CD4-positive, alpha-beta memory T cell (primary cell): ENCODE data around the gene PI4KB. TPM values are rescaled to one million over a fixed set of nuclear protein-coding genes. Genes with fewer than 3 reads are reported as not detected.

Experiments
- CTCF ChIA-PET: fragments of 350-600 bp; sonication (Branson Sonifier 250); formaldehyde crosslinking; loops from one replicate; lab custom pipeline; 2021; ENCODE audit warnings: inconsistent platforms; ENCODE audit not compliant: partially characterized antibody; lab: Charles Lee
- POLR2A ChIA-PET: fragments of 350-600 bp; sonication (Branson Sonifier 250); formaldehyde crosslinking; loops from one replicate; lab custom pipeline; 2021; ENCODE audit not compliant: partially characterized antibody; lab: Charles Lee
- DNase-seq, 5 donors: peaks; one replicate each; pipeline versions ENCODE4 v3.0.0 to v3.0.0-alpha.2; 2020 to 2022; ENCODE audit warnings: mixed read lengths in 1 of 5
- H3K27ac ChIP-seq: one replicate; pipeline ENCODE4 v1.7.0; 2013; ENCODE audit warnings: low read depth, low read length
- H3K27me3 ChIP-seq: 2 replicates; pipeline ENCODE4 v1.7.0; 2013; ENCODE audit warnings: mild to moderate bottlenecking, low read length, moderate library complexity; ENCODE audit not compliant: insufficient read depth
- H3K36me3 ChIP-seq: 2 replicates; pipeline ENCODE4 v1.7.0; 2013; ENCODE audit warnings: mild to moderate bottlenecking, low read length, moderate library complexity; ENCODE audit not compliant: insufficient read depth
- H3K4me1 ChIP-seq: 2 replicates; pipeline ENCODE4 v1.7.0; 2013; ENCODE audit warnings: mild to moderate bottlenecking, low read length, moderate library complexity; ENCODE audit not compliant: insufficient read depth
- H3K4me3 ChIP-seq, 2 donors: one replicate each; pipeline ENCODE4 v1.7.0; 2013; ENCODE audit warnings: low read length in 2 of 2, mild to moderate bottlenecking in 1 of 2
- H3K9me3 ChIP-seq, 2 donors: one replicate each; pipeline ENCODE4 v1.7.0; 2013; ENCODE audit warnings: low read length in 2 of 2, control low read depth in 1 of 2; ENCODE audit not compliant: control insufficient read depth in 1 of 2
- H3K27ac Mint-ChIP-seq, 7 donors: one replicate each; pipeline ENCODE4 v1.8.0; 2020 to 2021; ENCODE audit warnings: mixed read lengths in 7 of 7, mild to moderate bottlenecking in 6 of 7, inconsistent platforms in 3 of 7, moderate library complexity in 3 of 7
- H3K27me3 Mint-ChIP-seq, 2 donors: one replicate each; pipeline ENCODE4 v1.8.0; 2020 to 2021; ENCODE audit warnings: mixed read lengths in 2 of 2
- H3K36me3 Mint-ChIP-seq, 2 donors: one replicate each; pipeline ENCODE4 v1.8.0; 2020 to 2021; ENCODE audit warnings: mixed read lengths in 2 of 2, inconsistent platforms in 1 of 2, mild to moderate bottlenecking in 1 of 2
- H3K4me1 Mint-ChIP-seq, 4 donors: one replicate each; pipeline ENCODE4 v1.8.0; 2020 to 2021; ENCODE audit warnings: mixed read lengths in 4 of 4, mild to moderate bottlenecking in 1 of 4
- H3K4me3 Mint-ChIP-seq, 8 donors: one replicate each; pipeline ENCODE4 v1.8.0; 2020 to 2021; ENCODE audit warnings: mixed read lengths in 8 of 8, mild to moderate bottlenecking in 7 of 8, moderate library complexity in 6 of 8, inconsistent platforms in 3 of 8
- H3K9me3 Mint-ChIP-seq, 8 donors: one replicate each; pipeline ENCODE4 v1.8.0; 2020 to 2021; ENCODE audit warnings: mixed read lengths in 8 of 8, mild to moderate bottlenecking in 5 of 8, inconsistent platforms in 3 of 8, moderate library complexity in 1 of 8
- intact Hi-C: fragments of 100-400 bp; cut with micrococcal nuclease; formaldehyde crosslinking; loops from one replicate; pipeline ENCODE4 v1.15.1; 2023
- polyA plus RNA-seq, 2 donors: library from polyadenylated mRNA; unstranded; fragments of 300-500 nt; fragmentation: Illumina TruSeq; gene quantifications; one replicate each; pipeline ENCODE4 v1.2.3, GENCODE V29; 2021
- total RNA-seq, 2 experiments: library from RNA; stranded (reverse); gene quantifications; one replicate each; pipeline ENCODE4 v1.2.3, GENCODE V29; 2021

PI4KB gene
- total and polyA plus RNA-seq, 4 experiments from 2014 or later, result 56.6 to 97.4 (median 78.0) TPM

DNA sequence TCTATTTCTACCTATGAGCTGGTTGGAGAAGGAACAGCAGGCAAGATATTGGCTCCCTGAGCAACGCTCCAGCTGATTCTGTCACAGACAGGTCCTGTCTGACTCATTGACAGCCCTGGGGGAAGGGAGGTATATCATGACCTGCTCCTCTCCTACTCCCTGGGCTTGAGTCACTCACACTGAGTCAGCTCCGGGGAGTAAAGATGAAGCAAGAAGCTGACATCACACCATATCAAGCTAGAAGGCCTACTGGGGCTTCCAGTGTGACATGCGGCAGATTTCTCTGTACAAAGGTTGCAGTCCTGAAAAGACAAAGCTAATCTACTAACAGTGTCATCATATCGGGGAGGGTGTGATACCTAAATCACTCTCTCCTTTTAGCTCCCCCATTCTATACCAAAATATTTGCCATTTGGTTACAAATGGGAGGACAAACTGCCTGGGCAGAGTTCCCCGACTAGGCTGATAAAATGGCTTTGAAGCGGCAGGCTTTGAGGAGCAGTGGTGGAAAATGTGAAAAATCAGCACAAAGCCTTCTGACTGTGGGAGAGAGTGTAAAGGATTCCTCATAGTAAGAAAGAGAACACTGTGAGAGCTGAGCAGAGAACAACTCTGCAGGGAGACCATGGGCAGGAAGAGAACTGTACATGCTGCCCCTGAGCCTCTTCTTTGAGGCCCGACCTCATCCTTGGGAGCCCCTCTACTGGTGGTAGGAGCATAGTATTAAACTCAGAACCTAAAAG, 15.5 kb downstream of the PI4KB start:
- DNase-seq, result peak in 3 of 5 donors; percentile 17 to 90 (median 22)
- Histone ChIP-seq H3K27ac (no peak overlapping the region), H3K4me3 (no peak overlapping the region), H3K36me3 (peaks cover 82% of the 10 kb centered on the region), H3K27me3 (no peaks in the 10 kb centered on the region), H3K4me1 (peaks cover 37% of the 10 kb centered on the region), H3K9me3 (no peaks in the 10 kb centered on the region)
- H3K4me3 Mint-ChIP-seq, result peak overlapping the region in 5 of 8 donors; percentile 5 to 37 (median 14)
- H3K4me1 Mint-ChIP-seq, result peaks cover 25 to 53% (median 35%) of the 10 kb centered on the region in 4 donors
- POLR2A ChIA-PET, result interaction anchor here (1.3 to 2.8 kb wide), 6 partner anchors 10 to 30 kb away, joined by 3 to 14 read pairs (median 6); partner anchors contain the start of genes PI4KB and ZNF687
- H3K36me3 Mint-ChIP-seq, result peaks cover 32 to 89% of the 10 kb centered on the region in 2 donors
- H3K27me3 Mint-ChIP-seq, result no peaks in the 10 kb centered on the region
- no peaks in the 10 kb centered on the region for H3K9me3 Mint-ChIP-seq
- CTCF ChIA-PET, result interaction anchor here (0.6 to 5.8 kb wide), 6 partner anchors 11 to 60 kb away, joined by 3 to 46 read pairs (median 4); partner anchors contain the start of gene PI4KB
- H3K27ac Mint-ChIP-seq, result peak overlapping the region; percentile 29 to 84 (median 78)
- intact Hi-C loops, result no loop called here

DNA sequence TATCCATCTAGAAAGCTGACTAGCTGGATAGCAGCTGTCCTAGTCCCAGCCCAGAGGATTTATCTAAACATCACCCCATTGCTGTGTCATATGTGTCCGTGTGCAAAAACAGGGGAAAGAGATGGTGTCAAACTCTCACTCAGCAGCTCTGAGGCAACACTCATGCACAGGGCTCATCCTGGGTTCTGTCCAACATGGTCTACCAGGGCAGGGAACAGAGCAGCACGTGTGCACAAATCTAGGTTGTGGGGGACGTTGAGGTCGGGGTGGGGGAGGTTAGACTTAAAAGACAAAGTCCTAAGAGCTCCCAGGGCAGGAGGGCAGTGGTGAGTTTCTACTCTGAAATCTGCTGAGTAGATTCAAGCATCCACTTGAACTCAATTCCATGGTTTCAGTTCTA, 16.2 kb downstream of the PI4KB start:
- no peaks in the 10 kb centered on the region for H3K9me3 ChIP-seq
- POLR2A ChIA-PET, result interaction anchor here (1.3 to 2.8 kb wide), 5 partner anchors 11 to 29 kb away, joined by 3 to 14 read pairs (median 8); partner anchors contain the start of genes PI4KB and ZNF687
- no peaks in the 10 kb centered on the region for H3K27me3 Mint-ChIP-seq
- H3K27ac Mint-ChIP-seq, result peak overlapping the region; percentile 20 to 84 (median 77)
- H3K36me3 Mint-ChIP-seq, result peaks cover 37 to 89% of the 10 kb centered on the region in 2 donors
- H3K4me1 Mint-ChIP-seq, result peaks cover 25 to 48% (median 34%) of the 10 kb centered on the region in 4 donors
- intact Hi-C loops, result no loop called here
- no peaks in the 10 kb centered on the region for H3K27me3 ChIP-seq
- H3K4me1 ChIP-seq, result peaks cover 37% of the 10 kb centered on the region
- H3K4me3 ChIP-seq, result no peak overlapping the region
- H3K4me3 Mint-ChIP-seq, result peak overlapping the region in 1 of 8 donors; percentile 29
- H3K36me3 ChIP-seq, result peaks cover 83% of the 10 kb centered on the region
- CTCF ChIA-PET, result interaction anchor here (0.6 to 5.8 kb wide), 6 partner anchors 10 to 59 kb away, joined by 3 to 46 read pairs (median 4); partner anchors contain the start of gene PI4KB
- no peaks in the 10 kb centered on the region for H3K9me3 Mint-ChIP-seq
- no peak overlapping the region for H3K27ac ChIP-seq
- DNase-seq, result no peak

DNA sequence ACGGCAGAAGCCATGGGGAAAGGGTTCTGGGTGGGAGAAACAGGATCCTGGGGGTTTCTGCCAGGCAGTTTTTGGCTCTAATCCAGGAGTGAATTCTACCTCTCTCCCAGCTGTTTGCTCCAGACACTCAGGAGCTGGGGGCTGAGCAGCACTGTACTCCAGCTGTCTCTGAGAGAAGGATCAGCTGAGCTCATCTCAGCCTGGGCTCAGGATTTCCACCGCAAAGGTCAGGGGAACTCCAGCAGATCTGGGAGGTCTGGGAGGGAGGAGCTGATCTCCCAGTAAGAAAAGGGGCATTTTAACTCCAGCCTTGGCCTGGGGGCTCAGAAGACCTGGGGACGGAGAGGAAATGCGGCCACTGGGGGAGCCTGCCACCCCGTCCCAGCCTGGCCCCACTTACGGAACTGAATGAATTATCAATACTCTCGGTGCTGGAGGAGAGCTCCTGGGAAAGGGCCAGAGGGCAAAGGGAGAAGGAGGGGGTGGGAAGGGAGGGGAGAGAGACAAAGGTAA, 17.3 kb downstream of the PI4KB start:
- Mint-ChIP-seq H3K27me3 (no peaks in the 10 kb centered on the region), H3K27ac (peak overlapping the region in 4 of 7 donors; percentile 15 to 81 (median 40))
- POLR2A ChIA-PET, result interaction anchor here (0.8 to 2.8 kb wide), 5 partner anchors 16 to 31 kb away, joined by 3 to 14 read pairs (median 3); partner anchors contain the start of gene PI4KB

DNA sequence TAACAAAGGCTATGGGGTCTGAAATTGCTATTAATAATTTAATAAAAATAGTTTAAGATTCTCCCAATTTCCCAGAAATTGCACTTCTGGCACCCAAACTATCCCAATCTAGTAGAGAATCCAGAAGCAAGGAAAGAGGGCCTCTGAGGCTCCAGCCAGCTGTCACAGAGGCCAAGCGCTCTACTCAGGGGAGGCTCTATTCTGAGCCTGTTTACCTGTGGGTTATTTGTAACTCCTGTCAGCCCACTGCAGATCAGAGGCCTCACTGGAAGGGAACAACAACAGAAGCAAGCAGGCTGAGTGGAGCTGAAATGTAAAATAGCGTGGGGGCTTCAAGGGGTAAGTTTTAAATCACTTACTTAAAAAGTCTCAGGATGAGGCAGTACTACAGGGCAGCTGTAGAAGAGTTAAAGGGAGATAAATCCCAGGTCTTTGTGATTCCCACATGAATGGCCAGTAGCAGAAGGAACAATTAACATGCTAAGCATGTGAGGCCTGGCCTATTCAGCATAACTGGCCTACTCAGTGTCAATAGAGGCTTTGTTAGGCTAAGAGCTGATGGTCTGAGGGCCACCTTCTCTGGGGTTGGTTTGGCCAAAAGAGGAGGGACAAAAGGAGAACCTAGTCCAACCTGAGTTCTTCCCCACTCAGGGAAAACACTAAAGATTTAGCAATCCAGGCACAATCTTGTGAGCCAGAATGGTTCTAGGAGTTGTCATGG, 32.3 kb downstream of the PI4KB start:
- no peaks in the 10 kb centered on the region for H3K9me3 ChIP-seq
- intact Hi-C loops, result no loop called here
- ChIA-PET CTCF (interaction anchor here (0.8 to 16.1 kb wide), 4 partner anchors 11 to 46 kb away, joined by 3 to 247 read pairs (median 4); partner anchors contain the start of gene PI4KB), POLR2A (interaction anchor here (1.1 to 4.5 kb wide), 4 partner anchors 12 to 52 kb away, joined by 3 to 43 read pairs (median 12); partner anchors contain the start of genes PI4KB, RFX5 and ZNF687)
- Mint-ChIP-seq H3K9me3 (peaks cover 0 to 2% (median 0%) of the 10 kb centered on the region in 8 donors), H3K27me3 (no peaks in the 10 kb centered on the region), H3K27ac (peak overlapping the region in 4 of 7 donors; percentile 24 to 70 (median 52)), H3K36me3 (peaks cover 49 to 78% of the 10 kb centered on the region in 2 donors), H3K4me1 (peaks cover 0 to 2% (median under 1%) of the 10 kb centered on the region in 4 donors), H3K4me3 (no peak overlapping the region)
- no peak overlapping the region for H3K4me3 ChIP-seq
- no peaks in the 10 kb centered on the region for H3K27me3 ChIP-seq
- H3K36me3 ChIP-seq, result peaks cover 80% of the 10 kb centered on the region
- no peak overlapping the region for H3K27ac ChIP-seq
- DNase-seq, result no peak
- H3K4me1 ChIP-seq, result no peaks in the 10 kb centered on the region

More for the DNA sequence above, 17.3 kb downstream of the PI4KB start:
- CTCF ChIA-PET, result interaction anchor here (3.0 to 5.8 kb wide), 2 partner anchors 9 to 31 kb away, joined by 34 to 46 read pairs; no protein-coding TSS in a partner anchor
- no peaks in the 10 kb centered on the region for H3K27me3 ChIP-seq
- peaks cover 83% of the 10 kb centered on the region for H3K36me3 ChIP-seq
- H3K9me3 ChIP-seq, result no peaks in the 10 kb centered on the region
- no peak for DNase-seq
- no peaks in the 10 kb centered on the region for H3K9me3 Mint-ChIP-seq
- H3K4me1 Mint-ChIP-seq, result peaks cover 20 to 44% (median 33%) of the 10 kb centered on the region in 4 donors
- no peak overlapping the region for H3K4me3 ChIP-seq
- H3K27ac ChIP-seq, result no peak overlapping the region
- H3K4me1 ChIP-seq, result peaks cover 37% of the 10 kb centered on the region
- intact Hi-C loops, result no loop called here
- H3K4me3 Mint-ChIP-seq, result no peak overlapping the region
- peaks cover 39 to 89% of the 10 kb centered on the region in 2 donors for H3K36me3 Mint-ChIP-seq

DNA sequence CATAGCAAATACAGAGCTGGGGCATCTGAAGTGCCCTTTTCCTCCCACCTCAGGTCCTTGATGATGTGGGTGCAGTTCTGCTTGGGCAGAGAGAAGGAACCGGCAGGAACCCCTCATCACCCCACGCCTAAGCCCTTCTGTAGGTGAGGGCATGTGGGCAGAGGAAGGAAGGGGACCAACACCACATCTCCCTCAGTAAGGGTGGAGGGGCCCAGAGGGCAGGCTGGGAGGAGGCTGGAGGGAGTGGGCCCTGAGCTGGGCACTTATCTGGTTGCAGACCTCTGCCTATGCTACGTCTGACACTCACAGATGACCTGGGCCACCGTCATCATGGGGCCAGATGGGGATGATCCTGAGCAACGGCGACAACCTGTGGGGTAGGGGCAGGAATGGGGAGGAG, 34.1 kb downstream of the PI4KB start:
- peaks cover 38 to 79% of the 10 kb centered on the region in 2 donors for H3K36me3 Mint-ChIP-seq
- no peak overlapping the region for H3K27ac ChIP-seq
- no peak overlapping the region for H3K4me3 Mint-ChIP-seq
- H3K4me3 ChIP-seq, result no peak overlapping the region
- H3K36me3 ChIP-seq, result peaks cover 81% of the 10 kb centered on the region
- H3K27ac Mint-ChIP-seq, result peak overlapping the region in 5 of 7 donors; percentile 15 to 66 (median 41)
- no peak for DNase-seq
- H3K4me1 Mint-ChIP-seq, result peaks cover 2 to 9% (median 8%) of the 10 kb centered on the region in 4 donors
- no peaks in the 10 kb centered on the region for H3K27me3 Mint-ChIP-seq
- ChIA-PET POLR2A (interaction anchor here (1.1 to 4.5 kb wide), 4 partner anchors 8 to 34 kb away, joined by 3 to 43 read pairs (median 12); partner anchors contain the start of genes PI4KB and ZNF687), CTCF (interaction anchor here (0.6 to 16.1 kb wide), 3 partner anchors 11 to 48 kb away, joined by 3 to 247 read pairs (median 3); no protein-coding TSS in a partner anchor)
- H3K4me1 ChIP-seq, result no peaks in the 10 kb centered on the region
- H3K27me3 ChIP-seq, result no peaks in the 10 kb centered on the region
- H3K9me3 ChIP-seq, result no peaks in the 10 kb centered on the region
- intact Hi-C loops, result no loop called here
- peaks cover 0 to 2% (median 0%) of the 10 kb centered on the region in 8 donors for H3K9me3 Mint-ChIP-seq

DNA sequence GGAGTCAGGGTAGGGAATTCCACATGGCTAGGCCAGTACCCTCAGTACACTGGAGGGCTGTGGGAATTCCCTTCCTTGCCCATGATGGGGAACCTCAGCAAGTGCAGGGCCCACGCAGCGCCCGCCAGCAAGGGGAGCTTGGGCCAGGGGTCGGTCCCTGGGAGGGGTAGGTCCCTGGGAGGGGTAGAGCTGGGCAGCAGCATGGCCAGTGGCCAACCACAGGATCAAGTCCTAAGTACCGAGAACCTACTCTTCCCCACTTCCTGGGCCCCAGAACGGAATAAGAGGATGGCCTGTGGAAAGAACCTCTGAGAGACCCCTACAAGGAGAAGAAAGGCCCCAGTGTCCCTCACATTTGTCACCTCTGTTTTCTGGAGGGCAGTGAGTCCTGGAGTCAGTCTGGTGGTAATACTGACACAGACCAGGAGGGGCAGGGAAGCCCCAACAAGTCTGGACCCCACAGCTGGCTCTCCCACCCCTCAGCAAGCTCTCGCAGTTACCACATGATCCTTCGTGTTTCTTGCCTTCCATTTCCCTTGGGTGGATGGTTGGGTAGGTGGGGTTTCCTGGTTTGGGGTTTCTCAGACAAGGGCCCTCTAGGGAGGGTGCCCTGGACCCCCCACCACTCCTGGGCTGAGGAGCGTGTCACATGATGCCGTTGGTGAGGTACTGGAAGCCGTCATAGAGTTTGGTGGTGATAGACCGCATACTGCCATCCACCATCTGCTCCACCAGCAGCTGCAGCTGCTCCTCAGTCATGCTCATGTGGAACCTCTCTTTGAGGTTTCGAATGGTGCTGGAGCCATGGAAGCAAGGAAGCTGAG, 34.8 kb downstream of the PI4KB start:
- POLR2A ChIA-PET, result interaction anchor here (0.9 to 4.5 kb wide), 4 partner anchors 8 to 34 kb away, joined by 3 to 43 read pairs (median 12); partner anchors contain the start of genes PI4KB and ZNF687
- peaks cover 2 to 9% (median 8%) of the 10 kb centered on the region in 4 donors for H3K4me1 Mint-ChIP-seq
- Histone ChIP-seq H3K9me3 (no peaks in the 10 kb centered on the region), H3K36me3 (peaks cover 81% of the 10 kb centered on the region), H3K27me3 (no peaks in the 10 kb centered on the region), H3K4me1 (no peaks in the 10 kb centered on the region), H3K27ac (no peak overlapping the region), H3K4me3 (no peak overlapping the region)
- intact Hi-C loops, result no loop called here
- H3K4me3 Mint-ChIP-seq, result no peak overlapping the region
- H3K9me3 Mint-ChIP-seq, result peaks cover 0 to 2% (median 0%) of the 10 kb centered on the region in 8 donors
- H3K36me3 Mint-ChIP-seq, result peaks cover 36 to 77% of the 10 kb centered on the region in 2 donors
- H3K27me3 Mint-ChIP-seq, result no peaks in the 10 kb centered on the region
- CTCF ChIA-PET, result interaction anchor here (0.6 to 16.1 kb wide), 3 partner anchors 12 to 48 kb away, joined by 3 to 247 read pairs (median 3); no protein-coding TSS in a partner anchor
- DNase-seq, result no peak
- H3K27ac Mint-ChIP-seq, result peak overlapping the region in 4 of 7 donors; percentile 17 to 84 (median 59)
